Activated T-cell treated with anti-CD3 and anti-CD28 coated beads for 4 hours (primary cell): ENCODE data around the gene WHAMM.

ENCODE experiments used
- DNase-seq: peaks from one replicate; pipeline ENCODE4 v3.0.0-alpha.2; 2020

The WHAMM gene

GRCh38 chr15:82871358-82871757 is 61.9 kb downstream of the WHAMM start:
- DNase-seq: no peak

- DNase-seq: no peak
Observed at GRCh38 chr15:82871832-82872484, 62.5 kb downstream of the WHAMM start.

- no peak for DNase-seq
Observed at GRCh38 chr15:82873000-82873680, 63.7 kb downstream of the WHAMM start.

- DNase-seq: no peak
Observed at GRCh38 chr15:82874267-82874666, 64.8 kb downstream of the WHAMM start.

- DNase-seq: no peak
Observed at GRCh38 chr15:82874961-82875360, 65.5 kb downstream of the WHAMM start.

GRCh38 chr15:82875411-82876003 is 66.1 kb downstream of the WHAMM start:
- no peak for DNase-seq

GRCh38 chr15:82877825-82878224 is 68.4 kb downstream of the WHAMM start:
- DNase-seq: no peak

GRCh38 chr15:82878325-82878724 is 68.9 kb downstream of the WHAMM start:
- DNase-seq: no peak

GRCh38 chr15:82880704-82881103 is 71.3 kb downstream of the WHAMM start:
- no peak for DNase-seq

- DNase-seq: no peak
Observed at GRCh38 chr15:82881747-82882146, 72.3 kb downstream of the WHAMM start.

- no peak for DNase-seq
Observed at GRCh38 chr15:82882273-82882928, 73.0 kb downstream of the WHAMM start.
